OCI-LY1 (cell line): Measurements from ENCODE around the gene ARMC9.

Source experiments
- CTCF ChIP-seq: fragments of 200-600 bp; sonication (generic), shearing (Covaris generic); IDR thresholded peaks from 2 replicates; pipeline ENCODE4 v1.5.1; 2017; ENCODE audit warnings: mild to moderate bottlenecking, antibody characterized with exemption, low read length, moderate library complexity, mixed read lengths
- EZH2 ChIP-seq: fragments of 200-600 bp; sonication (generic), shearing (Covaris generic); IDR thresholded peaks from 2 replicates; pipeline ENCODE4 v1.8.0; 2017; ENCODE audit warnings: borderline replicate concordance, mixed run types, mild to moderate bottlenecking, antibody characterized with exemption, low read length, moderate library complexity, mixed read lengths

GRCh38 chr2:231169488-231169887 lies 28.9 kb upstream of the ARMC9 start:
- TF ChIP-seq EZH2 (no peak), CTCF (no peak)
